GM21717 (cell line): Measurements from ENCODE around the gene CDH4.

ENCODE experiments used
- ATAC-seq: cut with Tn5 transposase; IDR thresholded peaks from one replicate; pipeline ENCODE4 v1.9.1; 2021; ENCODE audit warnings: mild to moderate bottlenecking, moderate library complexity; ENCODE audit not compliant: unreplicated experiment

Gene CDH4

DNA sequence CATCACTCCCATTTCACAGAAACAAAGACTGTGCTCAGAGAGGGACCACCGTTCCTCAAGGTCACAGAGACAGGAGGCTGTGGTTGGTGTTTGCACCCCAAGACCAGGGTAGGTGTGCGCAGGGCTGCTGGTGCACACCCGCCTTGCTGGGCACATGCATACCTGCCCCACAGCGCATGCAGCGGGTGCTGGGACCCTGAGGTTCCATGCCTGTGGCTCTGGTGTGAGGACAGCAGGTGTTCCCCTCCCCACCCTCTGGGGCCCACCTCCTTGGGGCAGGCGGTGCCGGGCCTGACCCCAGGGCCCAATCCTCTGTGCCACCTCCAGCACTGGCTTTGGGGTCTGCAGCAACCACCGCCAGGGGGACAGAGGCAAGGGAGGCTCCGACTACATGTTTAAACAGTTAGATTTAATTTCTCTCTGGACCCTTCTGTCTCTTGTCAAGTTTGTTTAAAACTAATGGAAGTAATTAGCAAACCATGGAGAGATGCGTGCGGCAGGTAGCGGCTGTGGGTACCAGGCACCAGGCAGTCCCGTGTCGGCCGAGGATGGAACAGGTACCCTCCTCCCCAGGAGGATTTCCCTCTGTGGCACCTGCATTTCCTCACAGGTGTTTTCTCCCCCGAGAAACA is 485.9 kb downstream of the CDH4 start:
- no peak for ATAC-seq

DNA sequence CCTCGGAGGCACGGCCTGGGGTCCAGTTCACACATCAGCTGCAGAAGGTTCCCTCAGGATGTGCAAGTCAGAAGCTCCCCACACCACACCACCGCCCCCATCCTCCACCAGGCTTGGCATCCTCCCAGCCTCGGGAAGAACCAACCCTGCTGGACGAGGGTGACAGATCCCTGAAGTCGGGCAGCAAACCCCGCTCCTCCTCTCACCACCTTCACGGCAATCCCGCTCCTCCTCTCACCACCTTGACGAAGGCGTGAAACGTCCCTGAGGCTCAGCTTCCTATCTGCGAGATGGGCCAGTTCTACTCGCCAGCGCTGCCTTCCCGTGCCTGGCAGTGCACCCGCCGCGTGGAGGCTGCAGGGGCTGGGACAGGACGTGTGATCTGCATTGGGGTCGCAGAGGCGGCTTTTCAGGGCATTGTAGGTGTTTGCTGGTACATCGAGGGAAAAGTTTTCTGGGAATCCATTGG is 486.6 kb downstream of the CDH4 start:
- no peak for ATAC-seq

DNA sequence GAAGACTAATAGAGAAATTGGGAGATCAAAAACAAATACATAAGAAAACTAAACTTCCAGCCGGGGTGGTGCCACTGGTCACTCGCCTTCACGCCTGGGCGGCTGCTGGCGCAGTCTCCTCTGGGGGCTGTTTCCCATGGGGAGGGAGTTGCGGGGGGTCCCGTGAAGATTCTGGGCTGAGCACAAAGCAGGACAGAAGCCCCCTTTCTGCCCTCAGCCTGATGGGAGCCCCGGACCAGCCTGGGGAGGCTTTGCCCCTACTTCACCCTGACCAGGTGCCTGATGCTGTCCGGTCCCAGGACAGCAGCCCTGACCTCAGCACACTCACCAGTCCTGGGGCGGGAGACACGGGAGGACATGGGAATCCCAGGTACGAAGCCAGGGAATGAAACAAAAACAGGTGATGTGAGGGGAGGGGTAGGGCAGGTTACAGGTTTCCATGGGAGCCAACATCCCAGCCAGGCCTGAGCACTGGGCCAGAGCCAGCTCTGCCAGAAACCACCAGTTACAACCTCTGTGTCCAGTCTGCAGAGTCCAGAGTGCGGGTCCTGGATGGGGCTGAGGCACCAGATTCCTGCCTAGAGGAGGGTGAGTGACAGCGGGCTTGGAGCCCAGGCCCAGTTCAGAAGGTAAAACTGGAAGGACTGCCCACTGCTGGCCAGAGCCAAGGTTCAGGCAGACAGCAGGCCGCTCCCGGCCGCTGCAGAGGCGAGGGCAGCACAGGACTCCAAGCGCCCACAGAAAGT is 487.2 kb downstream of the CDH4 start:
- no peak for ATAC-seq

DNA sequence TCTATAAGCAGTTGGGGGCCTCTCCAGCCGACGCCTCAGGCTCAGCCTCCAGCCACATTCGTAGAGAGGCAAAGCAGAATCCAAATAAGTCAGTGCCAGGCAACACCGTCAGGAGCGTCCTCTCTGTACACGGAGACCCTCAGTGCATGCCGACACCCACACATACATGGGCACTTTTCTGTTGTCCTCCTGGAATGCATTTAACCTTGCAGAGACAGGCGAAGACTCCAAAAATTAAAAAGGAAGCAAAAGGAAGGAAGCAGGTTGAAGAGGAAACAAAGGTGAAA is 487.7 kb downstream of the CDH4 start:
- no peak for ATAC-seq

DNA sequence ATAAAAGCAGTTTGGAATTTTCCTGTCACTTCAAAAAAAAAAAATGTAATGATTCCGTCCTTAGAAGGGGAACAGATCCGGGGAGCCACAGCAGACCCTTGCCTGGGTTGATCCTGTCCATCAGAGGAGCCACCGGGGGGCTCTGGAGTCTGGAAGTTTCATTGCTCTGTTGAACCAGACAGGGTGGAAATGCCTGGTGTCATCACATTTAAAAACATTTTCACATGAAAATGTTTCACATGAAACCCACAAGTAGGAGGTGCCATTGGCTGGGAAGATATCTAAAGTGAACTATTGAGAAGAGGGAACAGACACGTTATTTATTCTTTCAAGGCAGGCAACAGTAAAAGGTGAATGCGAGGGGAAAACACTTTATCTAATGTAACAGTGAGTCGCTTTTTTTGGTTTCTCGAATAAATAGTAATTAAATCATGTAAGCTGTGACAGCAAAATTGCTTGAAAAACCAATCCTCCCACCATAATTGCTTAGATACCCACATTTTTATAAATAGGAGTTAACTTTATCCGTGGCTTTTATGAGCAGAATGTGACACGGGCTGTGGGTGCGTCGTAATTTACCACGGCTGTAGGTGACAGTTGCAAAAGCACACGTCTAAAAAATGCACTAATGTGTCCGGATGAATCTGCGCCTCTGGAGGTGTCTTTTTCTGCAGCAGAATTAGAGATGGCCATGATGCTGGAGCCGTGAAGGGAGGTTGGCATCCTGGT is 490.2 kb downstream of the CDH4 start:
- ATAC-seq = no peak

DNA sequence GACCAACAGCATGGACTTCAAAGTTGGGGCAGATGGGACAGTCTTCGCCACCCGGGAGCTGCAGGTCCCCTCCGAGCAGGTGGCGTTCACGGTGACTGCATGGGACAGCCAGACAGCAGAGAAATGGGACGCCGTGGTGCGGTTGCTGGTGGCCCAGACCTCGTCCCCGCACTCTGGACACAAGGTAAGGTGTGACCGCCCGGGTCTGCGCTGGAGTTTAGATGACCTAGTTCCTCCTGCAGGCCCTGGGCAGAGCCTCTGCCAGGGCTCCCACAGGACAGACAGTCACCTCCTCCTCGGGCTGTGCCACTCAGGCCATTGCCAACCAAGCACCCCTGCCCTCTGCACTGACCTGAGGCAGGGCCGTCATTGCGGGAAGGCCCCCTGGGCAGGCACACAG is 491.5 kb downstream of the CDH4 start:
- no peak for ATAC-seq

DNA sequence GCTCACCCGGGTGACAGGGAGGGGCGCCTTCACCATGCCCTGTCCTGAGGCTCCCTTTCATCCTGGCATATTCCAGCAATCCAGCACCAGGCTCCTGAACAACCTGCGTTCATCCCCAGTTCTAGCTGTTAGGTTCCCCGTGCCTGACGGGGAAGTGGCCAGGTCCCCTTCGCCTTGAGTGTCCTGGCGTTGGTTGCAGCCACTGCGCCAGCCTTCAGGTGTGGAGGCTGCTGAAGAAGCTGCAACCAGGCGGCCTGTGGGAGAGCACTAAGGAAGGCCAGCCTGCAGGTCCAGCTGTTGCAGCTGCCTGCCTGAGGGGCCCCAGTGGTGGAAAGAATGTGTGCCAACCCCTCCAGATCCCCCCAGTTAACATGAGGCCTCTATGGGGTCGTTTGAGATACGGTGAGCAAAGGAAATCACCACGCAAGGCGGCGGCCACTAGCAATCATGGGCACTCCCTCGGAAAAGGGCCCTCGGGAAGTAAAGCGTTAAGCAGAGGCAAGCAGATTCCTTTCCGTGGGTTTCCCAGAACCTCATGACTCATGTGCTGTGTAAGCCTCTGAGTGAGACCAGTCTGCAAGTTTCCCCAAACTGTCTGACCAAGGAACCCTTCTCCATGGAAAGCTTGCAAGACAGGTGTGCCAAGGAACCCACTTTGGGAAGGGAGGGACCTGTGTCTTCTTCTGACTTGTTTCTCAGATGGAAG is 492.8 kb downstream of the CDH4 start:
- ATAC-seq = no peak

DNA sequence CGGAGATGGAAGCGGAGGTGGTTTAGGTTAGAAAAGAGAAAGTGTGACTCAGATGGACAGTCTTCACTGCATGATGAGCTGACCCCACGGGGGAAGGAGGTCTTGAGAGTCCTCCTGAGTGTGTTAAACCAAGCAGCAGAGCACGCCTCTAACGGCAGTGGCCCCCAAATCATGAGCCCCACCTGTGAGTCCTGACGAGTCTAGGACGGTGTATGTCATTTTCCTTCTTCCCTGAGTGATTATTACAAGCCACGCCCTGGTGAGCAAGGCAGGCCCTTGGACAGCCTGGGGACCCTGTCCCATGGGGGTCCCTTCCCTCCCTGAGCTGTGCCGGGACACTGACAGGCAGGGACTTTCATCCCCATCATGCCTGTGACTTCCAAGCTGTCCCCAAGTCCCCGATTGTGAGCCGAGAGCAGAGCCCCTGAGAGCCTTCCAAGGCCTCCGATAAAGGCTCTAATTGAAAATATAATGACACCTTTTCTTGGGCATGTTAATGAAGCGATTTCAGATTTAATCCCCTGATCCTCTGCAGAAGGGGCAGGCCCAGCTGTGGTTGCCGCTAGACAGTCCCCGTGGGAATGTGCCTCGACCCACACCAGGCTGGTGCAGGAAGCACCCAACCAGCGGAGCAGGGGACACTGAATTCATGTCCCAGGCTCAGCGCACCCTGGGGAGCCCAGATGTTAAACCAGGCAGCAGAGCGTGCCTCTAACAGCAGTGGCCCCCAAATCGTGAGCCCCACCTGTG is 493.5 kb downstream of the CDH4 start:
- ATAC-seq = no peak

DNA sequence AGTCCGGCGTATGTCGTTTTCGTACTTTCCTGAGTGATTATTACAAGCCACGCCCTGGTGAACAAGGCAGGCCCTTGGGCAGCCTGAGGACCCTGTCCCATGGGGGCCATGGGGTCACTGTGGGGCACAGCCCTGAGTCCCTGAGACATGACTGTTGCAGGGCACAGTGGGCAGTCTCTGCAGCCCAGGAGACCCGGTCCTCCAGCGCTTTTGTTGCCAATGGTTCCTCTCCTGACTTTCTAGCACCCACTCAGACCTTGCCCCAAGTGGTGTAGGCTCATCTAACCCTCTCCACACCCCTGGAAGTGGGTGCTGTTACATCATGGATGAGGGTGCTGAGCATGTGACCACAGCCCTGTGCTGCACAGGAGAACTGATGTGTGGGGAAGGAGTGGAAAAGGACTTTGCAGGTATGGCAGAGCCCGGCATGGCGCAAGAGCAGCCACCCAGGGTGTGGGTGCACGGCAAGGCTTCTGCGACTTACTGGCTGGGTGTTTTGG is 494.1 kb downstream of the CDH4 start:
- ATAC-seq = no peak

DNA sequence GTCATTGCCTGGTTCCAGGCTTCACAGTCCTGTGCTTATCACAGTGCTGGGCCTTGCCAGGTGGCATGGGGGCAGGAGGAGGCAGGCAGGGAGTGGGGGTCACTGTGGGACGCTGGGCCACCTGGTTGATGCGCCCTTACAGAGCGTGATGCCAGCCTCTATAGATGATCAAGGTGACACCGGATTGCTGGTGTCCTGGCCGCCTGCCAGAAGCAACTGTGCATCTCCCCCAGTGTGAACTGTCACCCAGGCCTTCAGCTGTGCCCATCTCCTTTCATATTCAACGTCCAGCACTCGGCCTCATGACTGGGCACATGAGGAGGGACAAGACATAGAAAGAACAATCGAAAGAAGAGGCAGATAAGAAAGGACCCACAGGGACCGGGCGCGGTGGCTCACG is 494.7 kb downstream of the CDH4 start:
- ATAC-seq = no peak

DNA sequence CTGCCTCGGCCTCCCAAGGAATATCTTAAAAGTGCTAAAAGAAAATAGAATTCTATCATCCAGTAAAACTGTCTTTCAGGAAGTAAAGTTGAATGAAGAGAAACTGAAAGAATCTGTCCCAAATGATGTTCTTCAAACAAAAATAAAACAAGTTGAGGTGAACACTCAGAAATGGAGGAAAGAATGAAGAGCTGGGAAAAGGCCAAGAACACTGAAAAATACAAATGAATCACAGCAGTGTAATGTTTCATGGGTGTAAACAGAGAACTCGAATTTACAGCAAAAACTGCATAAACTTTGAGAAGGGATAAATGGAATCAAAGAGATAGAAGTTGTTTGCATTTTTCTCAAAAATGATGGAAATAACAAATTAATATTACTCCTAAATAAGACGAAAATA is 496.3 kb downstream of the CDH4 start:
- ATAC-seq = no peak

DNA sequence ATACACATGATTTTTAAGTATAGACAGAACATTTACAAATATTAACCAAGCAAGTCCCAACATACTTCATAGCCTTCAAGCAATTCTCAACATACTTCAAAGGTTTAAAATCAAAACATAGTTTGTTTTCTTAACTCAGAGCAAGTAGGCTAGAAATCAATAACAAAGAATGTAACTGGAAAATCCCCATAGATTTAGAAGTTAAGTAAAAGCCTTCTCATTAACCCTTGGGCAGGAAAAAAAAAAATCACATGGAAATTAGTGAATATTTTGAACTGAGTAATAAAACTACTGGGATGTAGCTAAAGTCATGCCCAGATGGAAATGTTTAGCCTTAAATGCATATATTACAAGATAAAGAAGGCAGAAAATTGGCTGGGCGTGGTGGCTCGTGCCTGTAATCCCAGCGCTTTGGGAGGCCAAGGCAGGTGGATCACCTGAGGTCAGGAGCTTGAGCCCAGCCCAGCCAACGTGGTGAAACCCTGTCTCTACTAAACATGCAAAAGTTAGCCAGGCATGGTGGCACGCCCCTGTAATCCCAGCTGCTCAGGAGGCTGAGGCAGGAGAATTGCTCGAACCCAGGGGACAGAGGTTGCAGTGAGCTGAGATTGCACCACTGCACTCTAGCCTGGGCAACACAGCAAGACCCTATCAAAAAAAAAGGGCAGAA is 497.5 kb downstream of the CDH4 start:
- no peak for ATAC-seq

DNA sequence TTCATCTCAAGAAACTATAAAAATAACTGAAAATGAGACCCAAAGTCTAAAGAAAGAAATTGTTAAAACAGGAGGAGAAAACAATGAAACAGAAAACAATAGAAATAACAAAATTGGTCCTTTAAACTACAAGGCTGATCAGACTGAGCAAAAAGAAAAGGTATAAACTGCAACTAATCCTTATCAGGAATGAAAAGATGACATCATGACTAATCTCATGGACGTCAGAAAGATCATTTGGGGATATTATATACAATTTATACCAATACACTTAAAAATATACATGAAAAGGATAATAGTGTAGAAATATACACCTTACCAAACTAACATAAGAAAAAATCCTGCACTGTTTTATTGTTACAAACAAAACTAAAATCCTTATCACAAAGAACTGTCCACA is 498.0 kb downstream of the CDH4 start:
- no peak for ATAC-seq

DNA sequence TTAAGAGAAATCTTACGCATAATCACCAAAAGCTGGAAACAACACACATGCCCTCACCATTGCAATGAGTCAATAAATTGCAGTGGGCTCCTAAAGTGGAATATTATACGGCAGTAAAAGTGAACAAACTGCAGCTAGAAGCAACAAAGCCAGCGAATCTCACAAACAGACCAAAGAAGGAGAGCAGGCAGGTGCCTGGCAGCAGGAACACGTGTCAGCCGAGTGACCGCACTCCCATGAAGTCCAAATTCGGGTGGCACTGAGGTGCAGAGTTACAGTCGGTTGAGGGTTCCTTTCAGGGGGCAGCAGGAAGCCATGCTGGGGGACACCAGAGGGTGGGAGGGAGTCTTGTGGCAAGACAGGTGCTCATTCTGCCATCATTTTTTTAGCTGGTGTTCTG is 500.5 kb downstream of the CDH4 start:
- no peak for ATAC-seq

DNA sequence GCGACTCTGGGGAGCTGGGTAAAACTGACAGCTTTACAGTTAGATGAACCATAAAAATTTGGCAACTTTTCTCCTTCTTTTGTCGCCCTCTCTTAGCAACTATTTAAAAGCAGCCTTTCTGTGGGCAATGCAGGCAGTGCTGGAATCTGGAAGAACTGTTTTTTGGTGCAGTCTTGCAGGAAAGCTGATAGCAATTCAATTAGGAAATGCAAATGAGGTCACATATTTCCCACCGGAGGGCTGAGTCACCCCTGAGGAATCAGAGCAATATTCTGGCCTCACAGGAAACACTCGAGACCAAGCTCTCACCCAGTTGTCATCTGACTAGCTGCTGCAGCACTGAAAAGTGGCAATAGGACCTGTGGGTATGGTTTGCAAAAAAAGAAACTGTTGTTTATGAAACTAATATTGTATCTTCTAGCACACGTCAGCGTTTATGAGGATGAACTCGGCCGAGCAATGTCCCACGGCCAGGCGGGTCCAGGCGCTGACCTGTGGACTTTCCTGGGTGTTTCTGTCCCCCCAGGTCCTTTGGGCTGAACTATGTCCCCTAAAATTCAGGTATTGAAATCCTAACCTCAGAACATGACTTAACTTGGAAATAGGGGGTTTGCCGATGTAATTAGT is 501.4 kb downstream of the CDH4 start:
- ATAC-seq = no peak

DNA sequence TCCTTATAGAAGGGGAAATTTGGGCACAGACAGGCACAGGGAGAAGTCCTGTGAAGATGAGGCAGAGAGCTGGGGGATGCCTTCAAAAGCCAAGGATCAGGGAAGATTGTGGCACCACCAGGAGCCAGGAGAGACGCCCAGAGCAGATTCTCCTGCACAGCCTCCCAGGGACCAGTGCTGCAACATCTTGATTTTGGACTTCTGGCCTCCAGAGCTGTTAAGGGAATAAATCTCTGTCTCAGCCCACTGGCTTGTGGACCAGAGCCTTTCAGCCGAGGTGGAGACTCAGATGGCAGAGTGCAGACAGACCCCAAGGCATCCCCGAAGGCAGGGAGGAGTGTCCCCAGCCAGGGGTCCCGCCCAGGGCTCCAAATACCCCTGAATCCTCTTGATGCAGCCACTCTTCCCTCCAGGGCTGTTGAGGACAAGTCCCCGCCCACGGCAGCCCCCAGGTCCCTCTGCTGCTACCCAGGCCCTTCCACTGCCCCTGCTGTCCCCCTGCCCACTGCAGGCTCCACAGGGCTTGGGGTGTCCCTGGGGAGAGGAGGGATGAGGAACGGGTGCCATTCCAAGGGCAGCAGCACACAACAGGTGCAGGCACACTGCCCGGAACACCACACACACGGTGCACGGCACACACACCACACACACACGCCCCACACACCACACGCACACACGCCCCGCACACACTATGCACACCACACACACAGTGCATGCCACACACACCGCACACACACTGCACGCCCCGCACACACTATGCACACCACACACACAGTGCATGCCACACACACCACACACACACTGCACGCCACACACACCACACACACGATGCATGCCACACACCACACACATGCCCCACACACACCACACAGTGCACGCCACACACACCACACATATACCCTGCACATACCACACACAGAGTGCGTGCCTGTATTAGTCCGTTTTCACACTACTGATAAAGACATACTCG is 502.2 kb downstream of the CDH4 start:
- no peak for ATAC-seq

DNA sequence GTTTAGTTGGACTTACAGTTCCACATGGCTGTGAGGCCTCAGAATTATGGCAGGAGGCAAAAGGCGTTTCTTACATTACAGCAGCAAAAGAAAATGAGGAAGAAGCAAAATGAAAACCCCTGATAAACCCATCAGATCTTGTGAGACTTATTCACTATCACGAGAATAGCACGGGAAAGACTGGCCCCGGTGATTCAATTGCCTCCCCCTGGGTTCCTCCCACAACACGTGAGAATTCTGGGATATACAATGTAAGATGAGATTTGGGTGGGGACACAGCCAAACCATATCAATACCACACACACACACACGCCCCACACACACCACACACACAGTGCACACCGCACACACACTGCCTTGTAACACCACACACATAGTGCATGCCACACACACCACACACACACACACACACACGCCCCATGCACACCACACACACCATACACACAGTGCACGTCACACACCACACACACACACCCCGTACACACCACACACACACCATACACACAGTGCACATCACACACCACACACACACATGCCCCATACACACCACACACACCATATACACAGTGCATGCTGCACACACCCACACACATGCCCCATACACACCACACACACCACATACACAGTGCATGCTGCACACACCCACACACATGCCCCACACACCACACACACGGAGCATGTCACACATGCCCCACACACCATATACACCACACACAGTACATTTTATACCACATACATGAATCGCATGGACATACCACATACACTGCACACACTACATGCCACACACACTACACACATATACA is 503.1 kb downstream of the CDH4 start:
- no peak for ATAC-seq
